GM18520 (cell line): ENCODE data around the gene VSIG2.
A peak's percentile ranks its signal among the peaks of the same experiment; 100 is the strongest.
"Not testable (repeated sequence)": the region's sequence is repeated elsewhere in the genome, so short reads cannot be mapped to it uniquely, and the experiment has no call there.

Experiments
- ATAC-seq: cut with Tn5 transposase; IDR thresholded peaks from one replicate; pipeline ENCODE4 v1.9.1; 2021; ENCODE audit not compliant: unreplicated experiment

VSIG2 gene, protein sequence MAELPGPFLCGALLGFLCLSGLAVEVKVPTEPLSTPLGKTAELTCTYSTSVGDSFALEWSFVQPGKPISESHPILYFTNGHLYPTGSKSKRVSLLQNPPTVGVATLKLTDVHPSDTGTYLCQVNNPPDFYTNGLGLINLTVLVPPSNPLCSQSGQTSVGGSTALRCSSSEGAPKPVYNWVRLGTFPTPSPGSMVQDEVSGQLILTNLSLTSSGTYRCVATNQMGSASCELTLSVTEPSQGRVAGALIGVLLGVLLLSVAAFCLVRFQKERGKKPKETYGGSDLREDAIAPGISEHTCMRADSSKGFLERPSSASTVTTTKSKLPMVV

DNA sequence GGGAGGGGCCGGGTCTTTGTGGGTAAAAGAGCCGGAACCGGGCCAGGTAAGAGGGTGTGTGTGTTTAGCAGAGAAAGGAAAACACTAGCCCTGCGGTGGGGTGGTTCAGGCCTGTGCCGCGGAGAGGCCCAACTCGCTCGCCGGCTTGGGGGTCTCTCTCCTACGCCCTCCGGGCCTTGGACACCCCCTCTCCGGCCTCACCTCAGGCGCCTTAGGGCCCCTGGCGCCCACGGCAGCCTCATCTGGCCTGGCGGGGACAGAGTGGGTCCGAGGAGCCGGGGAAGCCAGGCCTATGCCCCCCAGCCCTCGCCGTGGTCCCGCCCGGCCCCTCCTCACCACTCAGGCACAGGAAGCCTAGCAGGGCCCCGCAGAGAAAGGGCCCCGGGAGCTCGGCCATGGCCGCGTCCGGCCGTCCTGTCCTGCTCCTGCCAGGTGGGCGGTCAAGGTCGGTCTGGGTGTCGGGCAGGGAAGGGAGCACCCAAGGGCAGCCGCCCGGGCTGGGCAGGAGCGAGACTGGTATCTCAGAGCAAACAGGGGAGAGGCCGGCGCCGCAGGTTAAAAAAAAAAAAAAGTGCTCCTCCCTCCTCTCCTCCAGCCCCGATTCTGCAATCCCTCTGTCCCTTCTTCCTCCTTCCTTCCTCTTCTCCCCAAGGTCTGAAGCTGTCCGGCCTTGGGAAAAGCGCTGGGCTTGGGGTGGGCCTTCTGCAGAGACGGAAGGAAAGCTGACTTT, at the start of gene VSIG2:
TSS of gene VSIG2 (minus strand) at position 515 of the 730 bp plus-strand sequence. CDS start at position 397, 118 bp downstream.
- no peak for ATAC-seq

DNA sequence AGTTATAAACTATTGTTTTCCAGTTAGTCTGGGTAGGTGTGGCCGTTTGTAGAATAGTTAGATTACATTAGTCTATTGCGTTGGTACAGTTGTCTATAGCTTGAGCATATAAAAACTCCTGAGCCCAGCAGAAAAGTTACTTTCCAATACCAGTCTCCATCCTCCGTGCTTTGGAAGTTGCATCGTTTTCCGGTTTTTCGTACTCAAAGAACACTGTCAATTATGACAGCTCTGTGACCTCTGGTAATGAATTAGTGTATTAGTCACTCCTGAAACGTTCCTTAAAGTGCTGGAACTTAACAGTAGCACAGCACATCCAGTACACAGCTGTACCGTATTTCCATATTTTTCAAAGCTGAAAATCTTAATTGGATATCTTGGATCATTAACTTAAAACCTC, 49.0 kb upstream of the VSIG2 start:
- no peak for ATAC-seq

DNA sequence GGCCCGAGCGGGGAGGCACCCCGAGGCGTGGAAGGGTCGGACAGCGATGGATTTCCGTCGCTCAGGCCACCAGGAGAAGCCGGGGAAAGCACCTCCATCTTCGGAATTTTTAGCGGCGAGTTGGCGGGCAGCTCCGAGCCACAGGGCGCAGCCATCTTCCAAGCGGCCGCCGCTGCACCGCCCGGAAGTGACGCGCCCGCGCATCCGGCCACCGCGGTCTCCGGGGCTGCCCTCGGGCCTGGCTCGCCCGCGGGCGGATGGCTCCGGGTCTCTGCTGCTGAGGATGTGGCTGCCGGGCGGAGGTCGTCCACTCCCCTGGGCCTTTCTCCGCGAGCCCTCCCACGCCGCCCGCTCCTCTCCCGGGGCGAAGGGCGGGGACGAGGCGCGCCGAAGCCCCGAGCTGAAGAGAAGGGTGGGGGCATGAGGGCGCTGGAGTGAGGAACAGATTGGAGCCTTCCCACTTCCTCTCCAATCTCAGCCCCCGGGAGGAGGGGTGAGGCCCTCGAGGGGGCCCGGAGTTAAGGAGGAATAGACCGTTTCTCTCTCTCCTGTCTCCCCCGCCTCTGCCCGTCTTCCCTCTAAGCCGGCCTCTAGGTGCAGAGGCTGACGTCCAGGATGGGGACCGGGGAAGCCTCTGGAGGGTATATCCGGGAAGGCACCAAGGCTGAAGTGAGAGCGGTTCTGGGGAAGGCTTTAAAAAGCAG, 48.3 kb upstream of the VSIG2 start, which contains the start of gene MSANTD2:
TSS of gene MSANTD2 (minus strand) at position 181 of the 704 bp plus-strand sequence. CDS start at position 155, 26 bp downstream.
- ATAC-seq, result peak; percentile 80

DNA sequence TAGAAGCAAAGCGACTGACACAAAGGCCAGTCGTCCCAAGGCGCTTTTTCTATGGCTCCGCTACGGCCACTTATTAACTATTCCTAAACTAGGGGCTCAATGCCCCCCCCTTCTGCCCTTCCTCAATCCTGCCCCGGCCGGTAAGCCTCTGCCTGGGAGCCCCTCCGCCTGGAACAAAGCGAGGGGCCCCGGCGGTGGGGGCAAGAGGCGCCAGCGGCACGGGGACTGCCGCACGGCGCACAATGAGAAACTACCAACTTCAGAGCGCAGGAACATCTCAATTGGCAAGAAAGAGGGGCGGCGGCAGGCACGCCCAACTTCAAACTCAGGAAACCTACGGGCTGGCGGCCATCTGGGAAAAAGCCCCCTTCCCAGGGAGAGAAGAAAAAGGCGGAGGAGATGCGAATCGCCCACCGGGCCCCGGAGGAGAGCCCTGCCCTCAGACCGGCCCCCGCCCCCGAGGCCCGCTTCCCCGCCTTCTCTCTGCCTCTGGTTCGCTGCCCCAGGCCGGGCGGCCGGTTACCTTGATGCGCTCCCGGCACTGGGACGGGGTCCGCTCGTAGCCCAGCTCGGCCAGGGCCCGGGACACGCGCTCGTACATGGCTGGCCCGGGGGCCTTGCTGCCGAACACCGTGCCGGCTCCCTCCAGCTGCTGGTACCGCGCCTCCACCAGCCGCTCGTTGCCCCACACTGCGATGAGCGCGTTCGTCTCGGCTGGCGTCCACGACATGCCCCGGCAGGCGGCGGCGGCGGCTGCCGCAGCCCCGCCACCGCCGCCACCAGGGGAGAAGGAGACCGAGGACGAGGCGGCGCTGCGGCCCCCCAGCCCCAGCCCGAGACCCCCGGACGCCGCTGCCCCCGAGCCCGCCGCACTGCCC, 47.5 kb upstream of the VSIG2 start:
- ATAC-seq, result peak; percentile 20

DNA sequence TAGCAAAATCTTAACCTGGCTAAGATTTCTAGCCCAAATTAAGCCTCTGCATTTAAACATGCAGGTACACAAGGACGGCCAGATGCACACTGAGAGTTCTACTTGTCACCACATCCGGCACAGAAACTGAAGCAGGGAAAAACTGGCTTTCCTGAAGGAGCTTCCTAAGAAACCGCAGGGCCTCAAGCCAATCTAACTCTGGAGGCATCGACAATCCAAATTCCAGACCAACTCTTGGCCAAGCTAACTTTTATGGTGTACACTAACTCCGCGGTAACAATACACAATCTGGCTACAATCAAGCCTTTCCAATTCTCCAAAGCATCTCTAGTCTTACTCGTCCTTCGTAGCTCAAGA, 46.9 kb upstream of the VSIG2 start:
- ATAC-seq, result peak; percentile 5

DNA sequence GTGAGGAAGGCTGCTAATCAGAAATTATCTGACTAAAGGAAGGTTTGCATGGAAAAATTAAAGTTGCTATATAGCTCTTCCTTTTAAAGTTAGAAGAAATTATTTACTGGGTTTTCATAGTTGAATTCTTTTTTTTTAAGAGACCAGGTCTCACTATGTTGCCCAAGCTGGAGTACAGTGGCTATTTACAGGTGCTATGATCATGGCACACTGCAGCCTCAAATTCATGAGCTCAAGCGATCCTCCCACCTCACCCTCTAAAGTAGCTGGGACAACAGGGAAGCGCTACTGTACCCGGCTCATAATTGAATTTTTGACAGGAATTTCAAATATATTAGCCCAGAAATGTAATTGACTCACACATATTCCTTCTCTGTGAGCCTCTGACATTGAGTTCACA, 44.3 kb upstream of the VSIG2 start:
- ATAC-seq, result no peak

DNA sequence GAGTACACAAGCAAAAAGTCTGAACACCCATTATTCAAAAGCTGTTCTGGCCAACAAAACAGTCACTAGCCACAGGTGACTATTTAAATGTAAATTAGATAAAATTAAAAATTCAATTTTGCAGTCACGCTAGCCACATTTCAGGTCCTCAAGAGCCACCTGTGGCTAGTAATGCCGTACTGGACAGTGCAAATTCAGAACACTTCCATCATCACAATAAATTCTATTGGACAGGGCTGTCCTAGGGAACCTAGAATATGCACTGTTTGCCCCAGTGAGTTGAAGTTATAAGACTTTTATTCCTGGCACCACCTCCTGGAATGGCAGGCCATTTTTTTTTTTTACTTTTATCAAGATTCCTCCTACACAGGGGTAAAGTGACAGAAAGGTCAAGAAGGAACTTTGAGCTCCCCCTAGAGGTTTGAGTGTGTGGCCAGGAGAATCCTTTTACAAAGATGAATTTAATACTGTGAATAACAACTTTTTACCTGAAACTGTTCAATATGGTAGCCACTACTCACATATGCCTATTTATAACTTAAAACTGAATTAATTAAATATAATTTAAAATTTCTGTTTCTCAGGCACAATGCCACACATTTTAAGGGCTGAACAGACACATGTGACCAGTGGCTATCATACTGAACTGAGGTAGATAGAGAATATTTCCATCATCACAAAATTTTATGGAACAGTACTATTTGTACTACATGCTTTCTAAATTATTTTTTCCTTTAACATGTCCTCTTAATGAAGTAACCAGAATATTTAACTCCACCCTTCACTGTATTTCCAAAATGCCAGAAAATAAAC, 41.6 kb upstream of the VSIG2 start:
- no peak for ATAC-seq

DNA sequence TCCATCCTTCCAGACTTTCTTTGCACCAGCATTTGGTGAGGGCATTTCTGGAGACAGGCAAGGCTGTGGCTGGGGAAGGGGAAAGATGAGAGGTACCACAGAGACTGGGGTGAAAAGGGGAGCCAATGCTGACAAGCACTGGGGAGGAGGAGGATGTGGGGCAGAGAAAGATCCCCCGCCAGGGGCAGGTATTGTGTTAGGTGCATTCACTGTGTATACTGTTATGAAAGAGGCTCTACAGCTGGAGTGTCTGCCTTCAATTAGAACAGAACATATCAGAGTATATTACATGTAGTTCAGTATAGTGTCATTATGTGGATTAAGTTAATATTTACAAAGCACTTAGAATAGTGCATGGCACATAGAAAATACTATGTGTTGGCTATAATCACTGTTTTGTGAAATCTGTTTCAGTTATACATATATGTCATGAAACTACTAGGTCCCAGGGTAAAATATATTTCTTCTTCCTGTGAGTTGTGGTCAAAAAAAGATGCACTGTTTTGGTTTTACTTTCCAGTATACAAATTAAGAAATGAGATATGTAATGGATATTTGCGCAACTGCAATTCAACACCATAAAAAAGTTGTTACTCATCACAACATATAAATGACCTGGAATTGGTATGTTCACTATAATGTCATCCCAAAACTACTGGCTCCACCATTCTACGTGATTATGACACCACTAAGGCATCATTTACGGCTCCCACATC, 39.7 kb upstream of the VSIG2 start:
- peak; percentile 48 for ATAC-seq

DNA sequence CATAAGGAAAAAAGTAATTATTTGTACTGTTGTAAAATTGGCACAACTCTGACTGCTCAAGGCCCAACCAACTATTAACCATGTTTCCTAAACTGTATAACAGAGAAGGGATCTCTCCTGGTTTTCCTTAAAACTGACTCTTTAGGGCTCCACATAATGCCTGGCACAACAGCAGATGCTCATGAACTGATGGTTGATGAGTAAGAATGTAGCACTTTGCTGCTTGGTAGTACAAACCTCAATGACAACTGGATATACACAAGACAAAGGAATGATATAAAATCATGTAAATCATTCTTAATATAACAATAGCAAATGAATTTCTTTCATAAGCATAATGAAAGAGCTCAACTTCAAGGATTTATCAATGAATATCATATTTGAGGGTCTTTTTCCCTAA, 36.5 kb upstream of the VSIG2 start:
- no peak for ATAC-seq

DNA sequence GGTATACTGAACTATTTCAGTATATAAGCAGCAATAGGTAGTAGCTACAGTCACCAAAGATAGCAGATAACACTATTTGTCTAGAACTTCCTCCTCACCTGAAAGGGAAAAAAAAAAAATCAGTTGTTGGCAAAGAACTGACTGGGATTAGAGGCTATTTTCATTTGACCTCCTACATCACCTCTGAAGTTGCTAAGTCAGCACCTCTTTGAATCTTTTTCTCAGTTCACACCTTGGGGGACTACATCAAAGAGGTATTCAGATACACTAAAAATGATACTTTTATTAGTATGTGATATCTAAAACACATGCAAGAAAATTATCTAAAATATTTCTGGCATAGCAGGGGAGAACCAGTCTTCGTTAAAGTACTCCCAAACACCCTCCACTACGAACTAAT, 32.0 kb upstream of the VSIG2 start:
- ATAC-seq, result no peak

DNA sequence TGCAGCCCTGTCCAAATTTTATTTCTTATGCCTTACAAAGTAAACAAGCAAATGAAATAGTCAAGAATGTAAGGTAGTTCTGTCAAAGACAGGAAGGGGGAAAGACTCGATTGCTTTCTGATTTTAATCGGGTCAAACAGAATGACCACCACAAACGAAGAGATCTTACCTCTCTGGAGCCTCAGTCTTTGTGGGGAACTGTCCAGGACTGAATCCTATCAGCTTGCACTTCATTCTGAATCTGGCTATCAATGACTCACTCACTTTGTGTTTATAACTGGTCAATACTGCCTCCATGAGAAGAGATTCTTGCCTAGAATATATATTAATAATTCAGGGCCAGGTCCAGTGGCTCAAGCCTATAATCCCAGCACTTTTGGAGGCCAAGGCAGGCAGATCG, 30.9 kb upstream of the VSIG2 start:
- no peak for ATAC-seq

DNA sequence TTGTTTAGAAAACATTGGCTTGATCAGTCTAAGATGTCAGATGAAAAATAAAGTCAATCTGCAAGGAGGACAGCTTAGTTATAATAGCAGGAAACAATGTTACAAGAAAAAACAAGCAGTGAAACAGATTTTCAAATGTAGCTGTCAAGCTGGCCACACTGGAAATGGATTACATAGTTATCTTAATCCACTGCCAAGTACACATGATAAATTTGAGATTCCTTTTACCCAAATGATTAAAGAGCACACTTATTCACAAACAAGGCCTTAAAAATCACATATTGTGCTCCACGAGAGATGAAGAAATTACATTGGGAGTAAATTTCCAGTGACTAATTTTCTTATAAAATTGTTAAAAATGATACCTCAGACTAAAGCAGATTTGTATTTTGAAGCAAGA, 27.5 kb upstream of the VSIG2 start:
- ATAC-seq, result no peak

DNA sequence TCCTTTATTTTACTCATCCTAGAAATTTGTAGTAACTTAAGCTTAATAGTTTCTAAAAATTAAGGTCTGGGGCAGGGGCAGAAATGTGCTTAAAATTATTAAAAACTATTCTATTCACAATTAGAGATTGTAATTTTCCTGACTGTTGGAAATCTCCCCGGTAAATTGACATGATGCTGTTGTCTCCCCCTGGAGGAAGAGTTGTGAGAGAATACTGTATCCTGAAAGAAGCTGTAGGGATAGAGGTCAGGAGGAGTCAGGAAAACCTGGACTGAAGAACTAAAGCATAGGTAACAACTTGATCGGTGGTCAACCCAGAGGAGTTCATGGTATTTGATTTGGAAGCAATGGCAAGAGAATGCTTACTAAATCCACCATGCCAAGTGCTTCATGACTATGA, 26.2 kb upstream of the VSIG2 start:
- no peak for ATAC-seq

DNA sequence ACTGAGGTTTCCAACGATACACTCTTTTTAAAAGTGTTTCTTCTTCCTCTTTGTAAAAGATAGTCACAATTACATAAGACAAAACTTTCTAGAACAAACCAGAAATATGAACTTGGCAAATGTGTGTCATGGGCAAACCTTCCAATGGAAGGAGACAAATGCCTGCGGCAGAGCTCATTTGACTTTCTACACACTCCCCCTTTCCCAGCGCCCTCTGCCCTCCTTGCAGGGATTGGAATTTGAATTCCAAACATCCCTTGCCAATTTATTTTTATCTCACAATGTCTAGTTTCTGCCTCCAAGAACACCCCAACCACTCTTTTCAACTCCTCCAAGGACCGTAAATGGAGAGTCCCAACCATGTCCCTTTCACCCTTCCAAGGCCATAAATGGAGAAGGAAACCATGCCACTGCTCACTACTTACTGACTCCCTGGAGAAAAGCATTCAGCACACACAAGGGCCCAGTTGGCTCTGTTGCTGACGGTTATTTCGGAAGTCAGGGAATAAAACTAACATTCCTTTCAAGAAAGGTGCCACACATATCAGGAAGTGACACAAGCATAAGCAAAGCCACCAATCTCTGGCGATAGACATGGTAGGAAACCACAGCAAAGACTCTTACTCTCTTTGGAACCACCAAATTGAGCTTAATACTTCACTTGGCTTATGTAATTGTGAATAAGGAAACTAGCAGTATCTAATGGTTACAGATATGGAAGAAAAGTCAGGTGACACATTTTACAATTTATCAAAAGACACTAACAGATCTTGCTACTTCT, 25.0 kb upstream of the VSIG2 start:
- no peak for ATAC-seq

DNA sequence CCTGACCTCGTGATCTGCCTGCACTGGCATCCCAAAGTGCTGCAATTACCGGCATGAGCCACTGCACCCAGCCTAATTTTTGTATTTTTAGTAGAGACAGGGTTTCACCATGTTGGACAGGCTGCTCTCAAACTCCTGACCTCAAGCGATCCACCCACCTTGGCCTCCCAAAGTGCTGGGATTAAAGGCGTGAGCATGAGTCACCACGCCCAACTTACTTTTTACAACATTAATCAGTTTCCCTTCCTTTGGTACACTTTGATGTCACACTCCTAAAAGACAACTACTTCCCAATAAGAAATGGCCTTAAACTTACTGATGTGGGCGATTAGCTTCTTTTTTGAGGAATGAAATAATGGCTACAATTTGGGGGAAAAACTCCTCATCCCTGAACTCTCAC, 18.9 kb upstream of the VSIG2 start:
- not testable (repeated sequence) for ATAC-seq

DNA sequence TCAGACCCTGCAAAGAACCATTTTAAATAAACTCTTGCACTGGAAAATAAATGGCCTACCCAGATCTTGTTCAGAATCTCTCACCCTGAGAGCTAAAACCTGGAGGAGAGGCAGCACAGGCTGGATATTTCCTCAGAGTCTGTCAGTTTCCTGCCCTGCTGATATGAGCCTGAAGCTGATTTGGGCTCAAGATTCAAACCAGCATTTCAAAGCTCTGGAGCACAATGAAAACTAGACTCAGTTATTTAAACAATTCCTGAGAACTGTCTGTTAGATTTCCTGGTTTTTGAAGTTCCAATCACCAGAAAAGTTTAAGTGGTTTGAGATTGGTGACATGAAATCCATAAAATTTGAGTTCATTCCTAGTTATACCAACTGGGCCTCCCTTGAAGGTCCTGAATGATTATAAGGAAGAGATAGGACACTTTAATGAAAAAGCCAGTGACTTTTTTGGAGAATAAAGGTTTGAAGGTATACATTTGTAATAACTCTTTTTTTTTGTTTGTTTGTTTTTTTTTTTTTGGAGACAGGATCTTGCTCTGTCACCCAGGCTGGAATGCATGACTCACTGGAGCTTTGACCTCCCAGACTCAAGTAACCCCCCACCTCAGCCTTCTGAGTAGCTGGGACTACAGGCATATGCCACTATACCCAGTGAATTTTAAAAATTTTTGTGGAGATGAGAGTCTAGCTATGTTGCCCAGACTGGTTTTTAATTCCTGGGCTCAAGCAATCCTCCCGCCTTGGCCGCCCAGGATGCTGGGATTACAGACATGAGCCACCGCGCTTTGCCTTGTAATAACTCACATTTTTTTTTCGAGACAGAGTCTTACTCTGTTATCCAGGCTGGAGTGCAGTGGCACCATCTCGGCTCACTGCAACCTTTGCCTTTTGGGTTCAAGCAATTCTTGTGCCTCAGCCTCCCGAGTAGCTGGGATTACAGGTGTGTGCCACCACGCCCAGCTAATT, 18.0 kb upstream of the VSIG2 start:
- ATAC-seq, result no peak

DNA sequence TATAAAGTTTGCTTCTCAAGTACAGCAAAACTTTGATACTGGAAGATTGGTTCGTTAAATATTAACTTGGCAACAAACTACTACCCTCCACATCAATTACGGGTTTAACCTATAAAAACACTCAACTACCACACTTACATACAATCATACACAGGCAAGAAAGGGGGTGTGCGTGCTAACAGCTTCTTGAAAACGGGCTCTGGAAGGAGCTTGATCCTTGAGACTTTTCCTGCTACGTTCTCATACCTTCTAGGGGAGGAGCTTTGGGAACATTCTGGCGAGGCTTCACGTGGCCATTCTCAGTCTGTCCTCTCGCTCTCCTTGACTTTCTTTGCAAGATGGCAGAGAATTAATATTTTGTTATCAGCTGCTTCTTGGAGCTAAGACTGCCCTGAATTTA, 16.9 kb upstream of the VSIG2 start:
- no peak for ATAC-seq

DNA sequence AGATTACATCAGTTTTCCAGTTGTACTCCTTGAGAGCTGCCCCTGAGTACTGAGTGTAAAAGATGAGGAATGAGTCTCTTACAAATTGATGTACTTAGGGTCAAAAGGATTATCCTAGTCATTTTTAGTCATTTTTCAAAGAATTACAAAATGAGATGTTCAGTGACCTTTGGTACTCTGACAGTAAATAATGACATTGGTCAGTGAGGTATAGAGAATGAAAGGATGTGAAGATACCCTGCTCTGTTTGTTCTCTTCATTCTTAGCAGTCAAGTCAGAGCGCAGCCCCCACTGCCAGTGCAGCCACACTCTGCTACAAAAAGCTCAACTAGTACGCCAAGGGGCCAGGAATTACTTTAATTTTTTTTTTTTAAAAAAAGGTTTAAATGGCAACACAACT, 14.1 kb upstream of the VSIG2 start:
- no peak for ATAC-seq
